ENCODE measurements around the gene MYO7A. TPM values are rescaled to one million over a fixed set of nuclear protein-coding genes. Genes with fewer than 3 reads are reported as not detected.

Gene MYO7A
- total and polyA plus RNA-seq, 2 experiments from 2014 or later, result 0.48 to 1.6 TPM

DNA sequence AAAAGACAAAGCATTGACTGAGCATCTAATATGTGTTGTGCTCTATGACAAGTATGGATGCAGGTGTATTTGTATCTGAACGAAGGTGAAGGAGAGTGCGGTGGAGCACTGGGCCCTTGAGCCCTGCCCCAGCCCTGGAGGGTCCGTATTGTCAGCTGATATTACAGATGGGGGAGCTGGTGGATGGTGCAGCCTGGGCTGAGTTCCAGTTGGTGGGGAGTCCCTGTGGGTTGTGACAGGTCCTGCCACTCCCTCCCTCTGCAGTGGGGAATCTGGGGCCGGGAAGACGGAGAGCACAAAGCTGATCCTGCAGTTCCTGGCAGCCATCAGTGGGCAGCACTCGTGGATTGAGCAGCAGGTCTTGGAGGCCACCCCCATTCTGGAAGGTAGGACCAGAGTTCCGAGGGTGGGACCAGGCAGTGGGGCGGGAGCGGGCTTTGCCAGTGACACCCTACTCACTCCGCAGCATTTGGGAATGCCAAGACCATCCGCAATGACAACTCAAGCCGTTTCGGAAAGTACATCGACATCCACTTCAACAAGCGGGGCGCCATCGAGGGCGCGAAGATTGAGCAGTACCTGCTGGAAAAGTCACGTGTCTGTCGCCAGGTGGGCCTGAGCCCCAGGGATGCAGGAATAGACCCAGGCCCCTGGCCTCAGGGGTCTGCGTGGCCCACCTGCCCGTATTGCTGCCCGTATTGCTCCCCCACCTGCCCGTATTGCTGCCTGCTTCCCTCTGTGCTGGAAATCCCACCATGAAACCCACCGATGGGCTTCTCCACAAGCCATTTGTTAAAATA is 28.6 kb downstream of the MYO7A start:
- Histone ChIP-seq H3K36me3 (no peaks in the 10 kb centered on the region), H3K27me3 (no peaks in the 10 kb centered on the region), H3K4me3 (no peak overlapping the region), H3K9me3 (ENCODE audit: low read depth) (no peaks in the 10 kb centered on the region), H3K27ac (no peak overlapping the region), H3K4me1 (ENCODE audit: low read depth) (no peaks in the 10 kb centered on the region)
- TF ChIP-seq, protein P1, sequence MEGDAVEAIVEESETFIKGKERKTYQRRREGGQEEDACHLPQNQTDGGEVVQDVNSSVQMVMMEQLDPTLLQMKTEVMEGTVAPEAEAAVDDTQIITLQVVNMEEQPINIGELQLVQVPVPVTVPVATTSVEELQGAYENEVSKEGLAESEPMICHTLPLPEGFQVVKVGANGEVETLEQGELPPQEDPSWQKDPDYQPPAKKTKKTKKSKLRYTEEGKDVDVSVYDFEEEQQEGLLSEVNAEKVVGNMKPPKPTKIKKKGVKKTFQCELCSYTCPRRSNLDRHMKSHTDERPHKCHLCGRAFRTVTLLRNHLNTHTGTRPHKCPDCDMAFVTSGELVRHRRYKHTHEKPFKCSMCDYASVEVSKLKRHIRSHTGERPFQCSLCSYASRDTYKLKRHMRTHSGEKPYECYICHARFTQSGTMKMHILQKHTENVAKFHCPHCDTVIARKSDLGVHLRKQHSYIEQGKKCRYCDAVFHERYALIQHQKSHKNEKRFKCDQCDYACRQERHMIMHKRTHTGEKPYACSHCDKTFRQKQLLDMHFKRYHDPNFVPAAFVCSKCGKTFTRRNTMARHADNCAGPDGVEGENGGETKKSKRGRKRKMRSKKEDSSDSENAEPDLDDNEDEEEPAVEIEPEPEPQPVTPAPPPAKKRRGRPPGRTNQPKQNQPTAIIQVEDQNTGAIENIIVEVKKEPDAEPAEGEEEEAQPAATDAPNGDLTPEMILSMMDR (IDR thresholded peaks at IDR 0.05; ENCODE audit: low read depth, low read length), result no peak
- DNase-seq (ENCODE audit: low read depth in 1 of 2, low spot score in 1 of 2), result no peak

DNA sequence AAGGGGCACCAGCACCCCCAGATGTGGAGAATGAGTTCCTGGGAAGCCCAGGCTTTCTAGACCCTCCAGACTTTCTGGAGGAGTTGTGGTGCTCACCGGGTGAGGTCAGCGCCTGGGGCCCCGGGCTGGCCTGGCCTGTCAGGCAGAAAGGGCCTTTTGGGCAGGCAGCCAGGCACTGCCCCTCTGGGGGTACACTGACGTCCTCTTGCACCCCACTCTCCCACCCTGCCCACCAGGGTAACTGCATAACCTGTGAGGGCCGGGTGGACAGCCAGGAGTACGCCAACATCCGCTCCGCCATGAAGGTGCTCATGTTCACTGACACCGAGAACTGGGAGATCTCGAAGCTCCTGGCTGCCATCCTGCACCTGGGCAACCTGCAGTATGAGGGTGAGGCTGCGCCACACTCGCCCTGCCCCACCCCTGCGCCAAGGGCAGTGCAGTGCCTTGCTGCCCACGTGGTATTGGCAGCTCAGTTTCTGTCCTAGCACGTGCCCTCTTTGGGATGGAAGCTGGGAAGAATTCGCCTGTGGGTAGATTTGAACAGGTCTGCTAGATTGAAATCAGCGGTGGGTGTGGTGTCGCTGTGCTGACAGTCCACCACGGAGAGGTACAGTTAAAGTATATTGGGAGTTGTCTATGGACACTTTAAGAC is 30.1 kb downstream of the MYO7A start:
- no peaks in the 10 kb centered on the region for H3K4me1 ChIP-seq (ENCODE audit: low read depth)
- H3K36me3 ChIP-seq, result no peaks in the 10 kb centered on the region
- H3K9me3 ChIP-seq (ENCODE audit: low read depth), result no peaks in the 10 kb centered on the region
- H3K27ac ChIP-seq, result no peak overlapping the region
- no peak for DNase-seq (ENCODE audit: low read depth in 1 of 2, low spot score in 1 of 2)
- no peak overlapping the region for H3K4me3 ChIP-seq
- no peaks in the 10 kb centered on the region for H3K27me3 ChIP-seq
- TF ChIP-seq, protein P1 (IDR thresholded peaks at IDR 0.05; ENCODE audit: low read depth, low read length), result no peak

DNA sequence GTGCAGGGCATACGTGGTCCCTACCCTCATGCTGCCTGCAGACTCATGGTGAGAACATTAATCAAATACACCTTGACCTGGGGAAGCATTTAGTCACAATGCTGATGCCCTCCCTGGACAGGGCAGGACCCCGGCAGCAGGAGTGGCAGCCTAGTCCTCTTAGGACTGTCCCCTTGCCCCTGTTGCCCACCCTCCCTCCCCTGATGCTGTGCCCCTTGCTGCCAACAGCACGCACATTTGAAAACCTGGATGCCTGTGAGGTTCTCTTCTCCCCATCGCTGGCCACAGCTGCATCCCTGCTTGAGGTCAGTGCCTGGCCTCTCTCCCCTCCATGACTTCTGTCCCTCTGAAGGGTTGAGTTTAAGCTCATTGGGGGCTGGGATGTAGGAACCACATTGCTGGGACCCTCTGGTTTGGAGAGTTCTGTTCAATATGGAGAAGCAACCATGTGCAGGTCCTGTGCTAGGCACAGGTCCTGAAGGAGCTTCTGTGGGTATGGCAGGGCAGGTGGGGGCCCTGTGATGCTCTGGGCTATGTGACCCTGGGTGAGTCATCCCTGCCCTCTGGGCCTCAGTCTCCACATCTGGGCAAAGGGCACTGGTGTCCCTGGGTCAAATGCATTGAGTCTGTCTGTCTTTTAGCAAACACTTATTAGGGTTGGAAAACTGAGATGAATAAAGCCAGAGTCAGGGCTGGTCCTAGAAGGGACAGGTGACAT is 31.3 kb downstream of the MYO7A start:
- H3K4me3 ChIP-seq, result no peak overlapping the region
- no peaks in the 10 kb centered on the region for H3K9me3 ChIP-seq (ENCODE audit: low read depth)
- no peak for DNase-seq (ENCODE audit: low read depth in 1 of 2, low spot score in 1 of 2)
- TF ChIP-seq, protein P1 (IDR thresholded peaks at IDR 0.05; ENCODE audit: low read depth, low read length), result no peak
- H3K36me3 ChIP-seq, result no peaks in the 10 kb centered on the region
- no peak overlapping the region for H3K27ac ChIP-seq
- no peaks in the 10 kb centered on the region for H3K27me3 ChIP-seq
- no peaks in the 10 kb centered on the region for H3K4me1 ChIP-seq (ENCODE audit: low read depth)

DNA sequence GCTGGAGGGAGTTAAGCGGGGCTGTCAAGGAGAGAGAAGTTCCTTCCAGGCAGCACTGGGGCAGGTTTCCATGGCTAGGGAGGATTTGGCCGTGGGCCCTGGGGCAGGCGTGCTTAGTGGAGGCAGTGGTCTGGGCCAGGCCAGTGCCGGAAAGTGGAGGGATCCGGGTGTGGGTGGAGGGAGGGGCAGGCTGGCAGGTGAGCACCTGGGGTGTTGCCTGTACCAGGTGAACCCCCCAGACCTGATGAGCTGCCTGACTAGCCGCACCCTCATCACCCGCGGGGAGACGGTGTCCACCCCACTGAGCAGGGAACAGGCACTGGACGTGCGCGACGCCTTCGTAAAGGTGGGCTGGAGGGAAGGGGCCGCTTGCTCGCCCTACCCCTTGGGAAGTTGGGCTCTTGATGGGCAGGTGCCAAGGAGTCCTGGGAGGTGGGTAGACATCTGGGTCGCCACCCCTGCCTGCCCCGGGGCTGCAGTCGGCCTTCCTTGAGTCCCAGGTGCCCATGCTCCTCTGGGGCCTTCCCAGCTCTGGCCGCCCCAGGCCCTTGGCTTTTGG is 32.0 kb downstream of the MYO7A start:
- Histone ChIP-seq H3K4me1 (ENCODE audit: low read depth) (no peaks in the 10 kb centered on the region), H3K9me3 (ENCODE audit: low read depth) (no peaks in the 10 kb centered on the region), H3K36me3 (no peaks in the 10 kb centered on the region), H3K4me3 (no peak overlapping the region), H3K27me3 (no peaks in the 10 kb centered on the region), H3K27ac (no peak overlapping the region)
- DNase-seq (ENCODE audit: low read depth in 1 of 2, low spot score in 1 of 2), result no peak
- TF ChIP-seq, protein P1 (IDR thresholded peaks at IDR 0.05; ENCODE audit: low read depth, low read length), result no peak

DNA sequence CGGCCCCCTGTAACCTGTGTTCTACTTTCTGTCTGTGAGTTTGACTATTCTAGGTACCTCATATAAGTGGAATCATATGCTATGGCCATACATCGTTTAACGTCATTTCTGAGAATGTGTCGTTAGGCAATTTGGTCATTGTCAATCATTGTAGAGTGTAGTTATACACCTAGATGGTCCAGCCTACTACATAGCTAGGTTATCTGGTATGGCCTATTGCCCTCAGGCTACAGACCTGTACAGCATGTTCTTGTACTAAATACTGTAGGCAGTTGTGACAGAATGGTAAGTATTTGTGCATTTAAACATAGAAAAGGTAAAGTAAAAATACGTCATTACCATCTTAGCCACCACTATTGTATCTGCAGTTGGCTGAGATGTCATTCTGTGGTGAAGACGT is 35.2 kb downstream of the MYO7A start:
- TF ChIP-seq, protein P1 (IDR thresholded peaks at IDR 0.05; ENCODE audit: low read depth, low read length), result no peak
- Histone ChIP-seq H3K27me3 (no peaks in the 10 kb centered on the region), H3K4me1 (ENCODE audit: low read depth) (no peaks in the 10 kb centered on the region), H3K36me3 (no peaks in the 10 kb centered on the region), H3K4me3 (no peak overlapping the region), H3K9me3 (ENCODE audit: low read depth) (no peaks in the 10 kb centered on the region), H3K27ac (no peak overlapping the region)
- no peak for DNase-seq (ENCODE audit: low read depth in 1 of 2, low spot score in 1 of 2)

Measured in cardiac muscle cell (in vitro differentiated cells and primary cell).